H7 (cell line): Measurements from ENCODE around the gene BSN. TPM values are rescaled to one million over a fixed set of nuclear protein-coding genes. Genes with fewer than 3 reads are reported as not detected.
"Not testable (repeated sequence)": the region's sequence is repeated elsewhere in the genome, so short reads cannot be mapped to it uniquely, and the experiment has no call there.

Experiments
- DNase-seq: peaks from one replicate; pipeline ENCODE4 v3.0.0; 2012
- H3K27me3 ChIP-seq: 2 replicates; pipeline ENCODE4 v1.6.0; 2011; ENCODE audit warnings: mild to moderate bottlenecking, low read length; ENCODE audit not compliant: control insufficient read depth, insufficient read depth
- H3K36me3 ChIP-seq: replicated peaks from 2 replicates; pipeline ENCODE4 v1.5.1; 2011; ENCODE audit warnings: low read length; ENCODE audit not compliant: control insufficient read depth, insufficient read depth
- H3K4me3 ChIP-seq: 2 replicates; pipeline ENCODE4 v1.5.1; 2011; ENCODE audit warnings: low read depth, mild to moderate bottlenecking, control low read depth, low read length, moderate library complexity; ENCODE audit not compliant: insufficient read depth
- total RNA-seq: library from RNA; depleted of rRNA; stranded (reverse); fragments of >200 nt; shearing (Covaris generic); gene quantifications from 2 replicates; pipeline ENCODE4 v1.2.3, GENCODE V29; 2014

The BSN gene
- total RNA-seq, 1 experiment from 2014 or later: 1.1 TPM

DNA sequence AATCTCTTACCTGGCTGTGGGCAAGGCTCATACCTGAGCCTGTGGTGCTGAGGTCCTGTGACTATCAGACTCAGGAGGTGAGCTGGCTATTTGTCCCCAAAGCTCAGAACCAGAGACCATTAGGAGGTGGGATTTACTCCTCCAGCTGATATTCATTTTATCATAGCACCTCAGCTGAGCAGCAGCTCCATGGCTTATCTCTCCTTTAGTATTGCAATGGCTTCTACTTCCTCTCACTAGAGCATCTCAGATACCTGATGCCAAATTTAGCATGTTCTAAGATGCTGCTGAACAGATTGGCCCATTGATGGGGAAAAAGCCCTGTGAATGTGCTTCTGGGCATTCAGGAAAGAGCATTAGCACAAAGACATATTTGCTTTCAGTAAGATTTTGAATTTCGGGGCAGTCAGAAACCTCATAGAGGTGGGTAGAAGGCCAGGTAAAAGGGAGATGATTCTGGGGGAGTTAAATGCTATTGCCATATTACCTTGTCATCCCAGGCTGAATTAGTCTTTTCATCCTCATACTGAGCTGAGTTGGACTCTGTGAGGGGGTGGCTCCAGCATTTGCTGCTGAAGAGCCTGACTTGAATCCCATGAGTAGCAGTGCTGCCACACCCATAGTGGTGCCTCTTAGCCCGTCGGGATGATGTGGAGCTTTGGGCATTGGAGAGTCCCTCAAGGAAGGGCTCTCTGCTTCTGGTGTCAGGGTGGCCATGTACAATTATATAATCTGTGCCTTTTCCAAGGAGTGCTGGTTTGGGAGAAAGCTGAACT lies 2.4 kb downstream of the BSN start:
- no peak for DNase-seq
- Histone ChIP-seq H3K27me3 (peaks cover 6% of the 10 kb centered on the region), H3K36me3 (no peaks in the 10 kb centered on the region), H3K4me3 (no peak overlapping the region)

DNA sequence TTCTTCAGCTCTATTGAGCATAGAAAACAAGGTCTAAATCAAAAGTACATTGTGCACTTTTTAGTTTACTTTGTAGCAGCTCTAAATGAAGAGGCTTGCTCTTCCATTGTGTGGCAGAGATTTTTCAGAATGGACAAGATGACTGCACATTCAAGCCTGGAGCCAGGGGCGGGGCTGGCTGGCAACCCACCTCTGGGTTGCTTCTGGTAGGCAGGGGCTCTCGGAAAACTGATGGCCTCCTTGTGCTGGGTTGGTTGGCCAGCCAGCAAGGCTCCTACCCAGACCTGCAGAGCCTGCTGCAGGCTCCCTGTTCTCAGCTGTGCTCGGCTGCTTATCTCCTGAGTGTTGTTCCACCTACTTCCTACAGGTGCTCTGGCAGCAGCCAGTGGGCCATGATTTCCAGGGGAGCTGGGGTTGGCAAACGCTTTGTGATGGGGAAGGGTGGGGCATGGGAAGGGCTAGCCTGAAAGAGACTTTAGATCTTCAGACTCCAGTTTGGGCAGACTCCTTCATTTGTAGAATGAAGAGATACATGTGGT lies 8.8 kb downstream of the BSN start:
- peak; percentile 77 for DNase-seq
- Histone ChIP-seq H3K36me3 (no peaks in the 10 kb centered on the region), H3K4me3 (no peak overlapping the region), H3K27me3 (no peaks in the 10 kb centered on the region)

DNA sequence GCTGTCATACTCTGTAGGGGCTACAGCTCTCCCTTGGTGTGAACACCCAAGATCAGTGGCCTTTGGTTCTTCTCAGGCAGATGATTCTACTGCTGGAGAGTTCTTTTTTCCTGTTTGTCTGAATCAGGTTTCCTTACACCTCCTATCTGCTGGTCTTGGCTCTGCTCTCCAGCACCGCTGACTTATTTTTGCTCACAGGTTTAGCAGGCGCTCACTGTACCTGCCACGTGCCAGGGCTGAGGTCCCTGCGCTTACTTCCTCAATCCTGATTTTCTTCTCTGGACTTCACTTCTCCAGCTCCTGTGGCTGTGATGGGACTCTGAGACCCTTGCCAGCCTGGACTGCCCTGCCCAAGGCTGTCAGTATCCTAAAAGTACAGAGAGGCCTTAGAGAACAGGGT lies 9.5 kb downstream of the BSN start:
- H3K27me3 ChIP-seq: no peaks in the 10 kb centered on the region
- no peak for DNase-seq
- H3K36me3 ChIP-seq: no peaks in the 10 kb centered on the region
- no peak overlapping the region for H3K4me3 ChIP-seq

- DNase-seq: peak; percentile 65
- no peak overlapping the region for H3K4me3 ChIP-seq
- no peaks in the 10 kb centered on the region for H3K27me3 ChIP-seq
- no peaks in the 10 kb centered on the region for H3K36me3 ChIP-seq
These were observed 12.0 kb downstream of the BSN start for GRCh38 chr3:49566312-49566711.

DNA sequence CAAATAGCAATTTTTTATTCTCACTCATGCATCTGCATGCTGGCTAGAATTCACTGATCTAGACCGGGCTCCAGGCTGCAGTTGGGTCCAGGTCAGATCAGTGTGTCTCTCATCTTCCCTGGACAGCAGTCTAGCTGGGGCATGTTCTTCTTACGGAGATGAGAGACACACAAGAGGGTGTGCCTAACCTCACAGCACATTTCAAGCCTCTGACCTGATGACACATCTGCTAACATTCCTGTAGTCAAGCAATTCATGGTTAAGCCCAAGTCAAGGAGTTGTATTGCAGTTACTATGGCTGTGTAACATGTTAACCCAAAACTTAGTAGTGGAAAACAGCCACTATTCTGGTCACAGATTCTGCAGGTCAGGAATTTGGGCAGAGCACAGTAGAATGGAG lies 13.1 kb downstream of the BSN start:
- H3K4me3 ChIP-seq: no peak overlapping the region
- H3K36me3 ChIP-seq: no peaks in the 10 kb centered on the region
- DNase-seq: no peak
- H3K27me3 ChIP-seq: no peaks in the 10 kb centered on the region

- no peaks in the 10 kb centered on the region for H3K36me3 ChIP-seq
- H3K27me3 ChIP-seq: no peaks in the 10 kb centered on the region
- DNase-seq: no peak
- no peak overlapping the region for H3K4me3 ChIP-seq
These were observed 14.7 kb downstream of the BSN start for GRCh38 chr3:49568965-49569364.

- Histone ChIP-seq H3K36me3 (no peaks in the 10 kb centered on the region), H3K4me3 (no peak overlapping the region)
- peak; percentile 19 for DNase-seq
These were observed 15.9 kb downstream of the BSN start for GRCh38 chr3:49570028-49570654.

GRCh38 chr3:49582177-49582576 lies 27.9 kb downstream of the BSN start:
- DNase-seq: no peak
- Histone ChIP-seq H3K4me3 (no peak overlapping the region), H3K36me3 (no peaks in the 10 kb centered on the region), H3K27me3 (no peaks in the 10 kb centered on the region)

More at GRCh38 chr3:49570028-49570654, 15.9 kb downstream of the BSN start:
- H3K27me3 ChIP-seq: no peaks in the 10 kb centered on the region

DNA sequence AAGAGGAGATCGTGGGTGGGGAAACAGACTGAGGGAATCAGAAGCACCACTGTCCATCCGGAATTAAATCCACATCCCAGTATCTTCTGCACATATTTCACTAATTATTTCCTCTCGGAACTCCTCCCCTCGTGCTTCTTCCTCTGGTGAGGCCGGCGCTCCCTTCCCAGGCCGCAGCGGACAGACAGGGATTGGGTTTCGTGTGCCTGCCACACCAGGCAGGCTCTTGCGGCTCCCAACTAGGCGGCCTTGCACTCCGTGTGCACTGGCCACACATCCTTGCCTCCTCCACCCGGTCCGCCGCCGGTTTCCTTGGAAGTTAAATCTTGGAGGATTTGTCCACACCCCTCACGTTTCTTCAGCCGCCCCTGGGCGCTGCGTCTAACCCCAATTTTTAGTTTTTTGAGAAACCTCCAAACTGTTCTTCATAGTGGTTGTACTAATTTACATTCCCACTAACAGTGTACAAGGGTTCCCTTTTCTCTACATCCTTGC lies 31.0 kb downstream of the BSN start:
- not testable (repeated sequence) for H3K36me3 ChIP-seq, H3K27me3 ChIP-seq, H3K4me3 ChIP-seq, DNase-seq

DNA sequence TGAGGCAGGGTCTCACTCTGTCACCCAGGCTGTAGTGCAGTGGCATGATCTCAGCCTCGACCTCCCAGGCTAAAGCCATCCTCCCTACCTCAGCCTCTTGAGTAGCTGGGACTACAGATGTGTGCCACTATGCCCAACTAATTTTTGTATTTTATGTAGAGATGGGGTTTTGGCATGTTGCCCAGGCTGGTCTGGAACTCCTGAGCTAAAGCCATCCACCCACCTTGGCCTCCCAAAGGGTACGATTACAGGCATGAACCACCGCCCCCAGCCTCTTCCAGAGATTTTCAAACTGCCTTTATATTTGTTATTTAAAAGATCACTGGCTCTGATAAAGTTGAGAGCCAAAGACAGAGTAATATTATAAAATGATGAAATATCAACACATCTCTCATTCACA lies 37.3 kb downstream of the BSN start:
- no peaks in the 10 kb centered on the region for H3K27me3 ChIP-seq
- no peak overlapping the region for H3K4me3 ChIP-seq
- no peaks in the 10 kb centered on the region for H3K36me3 ChIP-seq
- DNase-seq: no peak

DNA sequence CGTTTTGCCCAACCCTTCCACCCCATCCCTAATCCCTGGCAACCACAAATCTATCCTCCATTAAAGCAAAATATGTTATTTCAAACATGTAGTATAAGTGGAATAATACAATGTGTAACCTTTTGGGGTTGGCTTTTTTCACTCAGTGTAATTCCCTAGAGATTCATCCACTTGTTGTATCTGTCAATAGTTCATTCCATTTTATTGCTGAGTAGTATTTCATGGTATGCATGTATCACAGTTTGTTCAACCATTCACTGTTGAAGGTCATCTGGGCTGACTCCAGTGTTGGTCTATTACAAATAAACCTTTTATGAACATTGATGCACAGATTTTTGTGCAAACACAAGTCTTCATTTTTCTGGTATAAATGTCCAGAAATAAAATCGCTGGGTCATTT lies 38.8 kb downstream of the BSN start:
- Histone ChIP-seq H3K4me3 (no peak overlapping the region), H3K36me3 (no peaks in the 10 kb centered on the region), H3K27me3 (no peaks in the 10 kb centered on the region)
- DNase-seq: no peak

DNA sequence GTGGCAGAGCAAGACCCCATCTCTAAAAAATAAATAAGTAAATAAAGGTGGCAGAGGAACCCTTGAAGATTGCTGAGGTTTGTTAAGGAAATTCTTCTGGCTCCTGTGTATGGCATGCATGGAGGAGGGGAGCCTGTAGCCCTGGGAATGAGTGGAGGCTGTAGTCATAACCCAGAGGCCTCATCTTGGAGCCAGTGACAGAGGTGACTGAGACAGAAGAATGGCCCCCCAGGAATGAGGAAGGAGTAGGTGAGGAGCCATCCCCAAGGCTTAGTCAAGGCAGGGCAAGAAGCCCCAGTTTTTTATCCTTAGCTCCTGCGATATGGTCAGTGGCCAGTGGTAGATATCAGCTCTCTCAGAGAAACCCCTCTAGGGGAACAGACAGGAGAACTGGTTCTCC lies 46.5 kb downstream of the BSN start:
- no peak for DNase-seq
- Histone ChIP-seq H3K36me3 (no peaks in the 10 kb centered on the region), H3K27me3 (no peaks in the 10 kb centered on the region), H3K4me3 (no peak overlapping the region)

- no peak for DNase-seq
These were observed 47.2 kb downstream of the BSN start for GRCh38 chr3:49601358-49602048.

GRCh38 chr3:49602049-49602554 lies 47.8 kb downstream of the BSN start:
- no peak for DNase-seq
- Histone ChIP-seq H3K36me3 (no peaks in the 10 kb centered on the region), H3K27me3 (no peaks in the 10 kb centered on the region), H3K4me3 (no peak overlapping the region)

More at GRCh38 chr3:49601358-49602048, 47.2 kb downstream of the BSN start:
- H3K27me3 ChIP-seq: no peaks in the 10 kb centered on the region
- H3K36me3 ChIP-seq: no peaks in the 10 kb centered on the region
- no peak overlapping the region for H3K4me3 ChIP-seq
